Fibroblast of the aortic adventitia (primary cell): ENCODE measurements around the gene SF3B3. TPM values are rescaled to one million over a fixed set of nuclear protein-coding genes. Genes with fewer than 3 reads are reported as not detected.

ENCODE experiments used
- DNase-seq: peaks from one replicate; pipeline ENCODE4 v3.0.0-alpha.2; 2010; ENCODE audit warnings: low read depth
- H3K4me3 ChIP-seq: 2 replicates; pipeline ENCODE4 v1.5.1; 2011; ENCODE audit warnings: low read depth, mild to moderate bottlenecking, control low read depth, low read length, moderate library complexity
- total RNA-seq: library from RNA; depleted of rRNA; stranded (reverse); fragments of >200 nt; gene quantifications from 2 replicates; pipeline ENCODE4 v1.2.3, GENCODE V29; 2012; ENCODE audit warnings: low replicate concordance
- TF ChIP-seq, protein P1 (sequence below): IDR thresholded peaks from 2 replicates; pipeline ENCODE4 v1.5.1; 2011; ENCODE audit warnings: mild to moderate bottlenecking, low read length, control low read depth, inconsistent platforms; ENCODE audit not compliant: insufficient read depth

SF3B3 gene
- total RNA-seq, 1 donor, result 184 TPM

DNA sequence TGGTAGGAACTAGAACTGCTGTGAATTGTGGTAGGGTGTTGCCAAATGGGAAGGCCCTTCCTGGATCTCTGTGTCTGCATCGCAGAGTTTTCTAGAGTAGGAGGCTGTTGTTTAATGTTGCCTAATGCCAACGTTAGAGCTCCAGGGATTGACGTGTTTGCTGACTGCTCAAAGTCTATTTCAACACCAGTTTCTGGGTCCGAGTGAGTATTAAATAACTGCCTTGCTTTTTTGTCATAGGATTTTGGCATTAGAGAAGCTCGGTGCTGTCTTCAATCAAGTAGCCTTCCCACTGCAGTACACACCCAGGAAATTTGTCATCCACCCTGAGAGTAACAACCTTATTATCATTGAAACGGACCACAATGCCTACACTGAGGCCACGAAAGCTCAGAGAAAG lies 40.0 kb downstream of the SF3B3 start:
- peak; percentile 83 for DNase-seq
- no peak overlapping the region for H3K4me3 ChIP-seq
- TF ChIP-seq, protein P1, sequence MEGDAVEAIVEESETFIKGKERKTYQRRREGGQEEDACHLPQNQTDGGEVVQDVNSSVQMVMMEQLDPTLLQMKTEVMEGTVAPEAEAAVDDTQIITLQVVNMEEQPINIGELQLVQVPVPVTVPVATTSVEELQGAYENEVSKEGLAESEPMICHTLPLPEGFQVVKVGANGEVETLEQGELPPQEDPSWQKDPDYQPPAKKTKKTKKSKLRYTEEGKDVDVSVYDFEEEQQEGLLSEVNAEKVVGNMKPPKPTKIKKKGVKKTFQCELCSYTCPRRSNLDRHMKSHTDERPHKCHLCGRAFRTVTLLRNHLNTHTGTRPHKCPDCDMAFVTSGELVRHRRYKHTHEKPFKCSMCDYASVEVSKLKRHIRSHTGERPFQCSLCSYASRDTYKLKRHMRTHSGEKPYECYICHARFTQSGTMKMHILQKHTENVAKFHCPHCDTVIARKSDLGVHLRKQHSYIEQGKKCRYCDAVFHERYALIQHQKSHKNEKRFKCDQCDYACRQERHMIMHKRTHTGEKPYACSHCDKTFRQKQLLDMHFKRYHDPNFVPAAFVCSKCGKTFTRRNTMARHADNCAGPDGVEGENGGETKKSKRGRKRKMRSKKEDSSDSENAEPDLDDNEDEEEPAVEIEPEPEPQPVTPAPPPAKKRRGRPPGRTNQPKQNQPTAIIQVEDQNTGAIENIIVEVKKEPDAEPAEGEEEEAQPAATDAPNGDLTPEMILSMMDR, result no peak

DNA sequence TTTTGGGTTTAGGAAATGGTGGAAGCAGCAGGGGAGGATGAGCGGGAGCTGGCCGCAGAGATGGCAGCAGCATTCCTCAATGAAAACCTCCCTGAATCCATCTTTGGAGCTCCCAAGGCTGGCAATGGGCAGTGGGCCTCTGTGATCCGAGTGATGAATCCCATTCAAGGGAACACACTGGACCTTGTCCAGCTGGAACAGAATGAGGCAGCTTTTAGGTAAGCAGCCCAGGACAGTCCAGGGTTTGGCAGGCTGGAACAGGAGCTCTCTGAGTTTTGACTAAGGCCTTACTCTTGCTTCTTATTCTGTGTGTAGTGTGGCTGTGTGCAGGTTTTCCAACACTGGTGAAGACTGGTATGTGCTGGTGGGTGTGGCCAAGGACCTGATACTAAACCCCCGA lies 41.4 kb downstream of the SF3B3 start:
- DNase-seq, result no peak
- no peak overlapping the region for H3K4me3 ChIP-seq
- TF ChIP-seq, protein P1, result no peak

DNA sequence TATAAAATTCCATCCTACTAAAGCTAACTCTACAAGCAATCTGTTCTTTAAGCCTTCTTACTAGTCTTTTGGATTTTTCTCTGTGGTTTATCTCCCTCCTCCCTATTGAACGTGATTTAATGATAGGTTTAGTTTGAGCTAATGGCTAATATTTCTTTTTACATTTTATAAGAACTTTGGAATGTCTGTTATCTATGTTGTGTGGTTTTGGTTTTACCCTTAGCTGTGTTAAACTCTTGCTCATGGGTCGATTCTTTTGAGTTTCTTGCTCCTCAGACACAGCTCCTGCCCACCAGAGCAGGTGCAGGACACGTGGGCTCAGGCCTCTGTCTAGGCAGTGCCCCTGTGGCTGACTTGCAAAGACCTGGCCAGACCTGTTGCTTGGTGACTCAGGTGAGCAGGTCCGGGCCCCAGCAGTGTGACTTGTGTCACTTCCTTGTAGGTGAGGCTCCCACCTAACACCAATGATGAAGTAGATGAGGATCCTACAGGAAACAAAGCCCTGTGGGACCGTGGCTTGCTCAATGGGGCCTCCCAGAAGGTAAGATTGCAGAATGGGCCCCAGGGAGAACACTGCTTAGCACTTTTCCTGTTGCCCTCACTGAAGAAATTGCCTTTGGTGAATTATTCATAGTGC lies 45.1 kb downstream of the SF3B3 start:
- H3K4me3 ChIP-seq, result no peak overlapping the region
- TF ChIP-seq, protein P1, result no peak
- DNase-seq, result peak; percentile 49

DNA sequence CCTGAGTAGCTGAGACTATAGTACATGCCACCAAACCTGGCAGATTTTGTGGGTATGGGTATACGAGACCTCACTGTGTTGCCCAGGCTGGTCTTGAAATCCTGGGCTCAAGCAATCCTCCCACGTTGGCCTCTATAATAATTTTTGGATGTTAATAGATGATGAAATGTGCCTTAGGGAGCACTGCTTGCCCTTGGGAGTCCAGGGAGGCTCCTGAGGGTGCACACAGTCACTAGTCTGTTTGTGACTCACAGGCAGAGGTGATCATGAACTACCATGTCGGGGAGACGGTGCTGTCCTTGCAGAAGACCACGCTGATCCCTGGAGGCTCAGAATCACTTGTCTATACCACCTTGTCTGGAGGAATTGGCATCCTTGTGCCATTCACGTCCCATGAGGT lies 46.1 kb downstream of the SF3B3 start:
- TF ChIP-seq, protein P1, result no peak
- no peak for DNase-seq

DNA sequence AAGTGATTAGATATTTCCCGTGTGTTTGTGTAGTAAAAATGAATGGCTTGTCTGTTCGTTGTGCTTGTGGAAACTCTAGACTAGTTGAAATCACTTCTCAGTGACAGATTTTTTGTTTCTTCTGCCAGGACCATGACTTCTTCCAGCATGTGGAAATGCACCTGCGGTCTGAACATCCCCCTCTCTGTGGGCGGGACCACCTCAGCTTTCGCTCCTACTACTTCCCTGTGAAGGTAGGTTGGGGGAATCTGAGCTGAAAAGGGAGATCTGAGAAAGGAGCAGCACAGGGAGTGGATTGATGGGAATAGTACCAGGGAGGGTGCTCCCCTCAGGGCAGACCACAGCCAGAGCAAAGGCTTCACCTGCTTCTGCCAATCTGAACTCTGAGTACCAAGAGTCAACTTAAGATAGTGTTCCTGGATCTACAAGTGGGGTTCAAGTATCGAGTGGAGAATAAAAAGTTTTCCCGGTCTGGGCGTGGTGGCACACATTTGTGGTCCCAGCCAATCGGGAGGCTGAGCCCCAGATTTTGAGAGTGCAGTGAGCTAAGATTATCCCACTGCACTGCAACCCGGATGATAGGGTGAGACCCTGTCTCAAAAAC lies 47.5 kb downstream of the SF3B3 start:
- TF ChIP-seq, protein P1, result no peak
- H3K4me3 ChIP-seq, result no peak overlapping the region
- no peak for DNase-seq

More for the DNA sequence above, 46.1 kb downstream of the SF3B3 start:
- no peak overlapping the region for H3K4me3 ChIP-seq

DNA sequence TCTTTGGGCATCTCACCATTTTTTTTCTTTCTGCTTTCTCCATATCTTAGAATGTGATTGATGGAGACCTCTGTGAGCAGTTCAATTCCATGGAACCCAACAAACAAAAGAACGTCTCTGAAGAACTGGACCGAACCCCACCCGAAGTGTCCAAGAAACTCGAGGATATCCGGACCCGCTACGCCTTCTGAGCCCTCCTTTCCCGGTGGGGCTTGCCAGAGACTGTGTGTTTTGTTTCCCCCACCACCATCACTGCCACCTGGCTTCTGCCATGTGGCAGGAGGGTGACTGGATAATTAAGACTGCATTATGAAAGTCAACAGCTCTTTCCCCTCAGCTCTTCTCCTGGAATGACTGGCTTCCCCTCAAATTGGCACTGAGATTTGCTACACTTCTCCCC lies 48.0 kb downstream of the SF3B3 start:
- TF ChIP-seq, protein P1, result no peak
- no peak overlapping the region for H3K4me3 ChIP-seq
- no peak for DNase-seq
